DND-41 (cell line): ENCODE measurements around the gene ZSWIM6.

ENCODE experiments used
- ATAC-seq: fragments of 200-7000 bp; cut with Tn5 transposase; 3 replicates; pipeline ENCODE4 v1.9.1; 2021; ENCODE audit warnings: low read depth; ENCODE audit not compliant: insufficient read depth
- DNase-seq: peaks from one replicate; pipeline ENCODE4 v3.0.0-alpha.2; 2020
- H2AFZ ChIP-seq: 2 replicates; pipeline ENCODE4 v1.6.0; 2012; ENCODE audit warnings: low read depth, low read length
- H3K27ac ChIP-seq: 2 replicates; pipeline ENCODE4 v1.5.1; 2012; ENCODE audit warnings: low read length, inconsistent platforms
- H3K27me3 ChIP-seq: fragments of 200-600 bp; sonication (generic); 2 replicates; pipeline ENCODE4 v1.6.0; 2012; ENCODE audit warnings: low read length, mild to moderate bottlenecking, inconsistent platforms; ENCODE audit not compliant: insufficient read depth, poor library complexity
- H3K36me3 ChIP-seq: 2 replicates; pipeline ENCODE4 v1.5.1; 2012; ENCODE audit warnings: low read length, inconsistent platforms; ENCODE audit not compliant: insufficient read depth
- H3K4me1 ChIP-seq: 2 replicates; pipeline ENCODE4 v1.5.1; 2012; ENCODE audit warnings: mild to moderate bottlenecking, low read length; ENCODE audit not compliant: insufficient read depth
- H3K4me2 ChIP-seq: 2 replicates; pipeline ENCODE4 v1.6.0; 2012; ENCODE audit warnings: mild to moderate bottlenecking, moderate library complexity, low read length, inconsistent platforms; ENCODE audit not compliant: insufficient read depth
- H3K4me3 ChIP-seq, 2 experiments: fragments of 200-600 bp in 1 of 2; shearing (Covaris generic) in 1 of 2; 2 replicates each; pipeline ENCODE4 v1.5.1; 2012 to 2016; ENCODE audit warnings: inconsistent platforms in 2 of 2, low read length in 2 of 2, mild to moderate bottlenecking in 2 of 2, low read depth in 1 of 2, moderate library complexity in 1 of 2
- H3K79me2 ChIP-seq: 2 replicates; pipeline ENCODE4 v1.6.0; 2012; ENCODE audit warnings: low read length, inconsistent platforms; ENCODE audit not compliant: insufficient read depth
- H3K9ac ChIP-seq: 2 replicates; pipeline ENCODE4 v1.6.0; 2012; ENCODE audit warnings: low read depth, mild to moderate bottlenecking, inconsistent platforms, low read length, moderate library complexity
- H3K9me3 ChIP-seq: 2 replicates; pipeline ENCODE4 v1.5.1; 2012; ENCODE audit warnings: low read length, moderate library complexity, mild to moderate bottlenecking, inconsistent platforms; ENCODE audit not compliant: insufficient read depth, severe bottlenecking
- H4K20me1 ChIP-seq: 2 replicates; pipeline ENCODE4 v1.6.0; 2012; ENCODE audit warnings: low read length; ENCODE audit not compliant: insufficient read depth
- EZH2 ChIP-seq: IDR thresholded peaks from 3 replicates; pipeline ENCODE4 v1.6.1; 2012; ENCODE audit warnings: borderline replicate concordance, low read depth, mild to moderate bottlenecking, moderate library complexity, low read length, inconsistent platforms; ENCODE audit not compliant: severe bottlenecking
- TF ChIP-seq, protein P1 (sequence below): IDR thresholded peaks from 2 replicates; pipeline ENCODE4 v1.5.1; 2012; ENCODE audit warnings: borderline replicate concordance, low read length, moderate library complexity, mild to moderate bottlenecking; ENCODE audit not compliant: poor library complexity, severe bottlenecking; ENCODE audit errors: extremely low read depth

ZSWIM6 gene

DNA sequence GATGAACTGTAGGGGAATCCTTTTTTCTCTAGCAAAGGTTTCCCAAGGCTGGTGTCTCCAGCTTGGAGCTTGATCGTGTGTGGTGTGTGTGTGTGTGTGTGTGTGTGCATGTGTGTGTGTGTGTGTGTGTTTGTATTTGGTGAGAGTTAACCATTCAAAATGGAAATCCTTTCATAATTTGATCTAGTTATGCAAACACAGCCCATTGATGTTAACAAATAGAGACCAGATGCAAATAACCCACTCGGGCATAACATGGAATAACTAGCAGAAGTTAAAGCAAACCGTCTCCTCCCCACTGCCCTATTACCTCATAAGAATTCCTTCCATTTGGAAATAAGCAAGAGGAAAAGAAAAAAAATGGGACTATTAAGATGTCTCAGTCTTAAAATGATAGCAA, 24.9 kb upstream of the ZSWIM6 start:
- H3K9me3 ChIP-seq = no peaks in the 10 kb centered on the region
- TF ChIP-seq, protein P1, sequence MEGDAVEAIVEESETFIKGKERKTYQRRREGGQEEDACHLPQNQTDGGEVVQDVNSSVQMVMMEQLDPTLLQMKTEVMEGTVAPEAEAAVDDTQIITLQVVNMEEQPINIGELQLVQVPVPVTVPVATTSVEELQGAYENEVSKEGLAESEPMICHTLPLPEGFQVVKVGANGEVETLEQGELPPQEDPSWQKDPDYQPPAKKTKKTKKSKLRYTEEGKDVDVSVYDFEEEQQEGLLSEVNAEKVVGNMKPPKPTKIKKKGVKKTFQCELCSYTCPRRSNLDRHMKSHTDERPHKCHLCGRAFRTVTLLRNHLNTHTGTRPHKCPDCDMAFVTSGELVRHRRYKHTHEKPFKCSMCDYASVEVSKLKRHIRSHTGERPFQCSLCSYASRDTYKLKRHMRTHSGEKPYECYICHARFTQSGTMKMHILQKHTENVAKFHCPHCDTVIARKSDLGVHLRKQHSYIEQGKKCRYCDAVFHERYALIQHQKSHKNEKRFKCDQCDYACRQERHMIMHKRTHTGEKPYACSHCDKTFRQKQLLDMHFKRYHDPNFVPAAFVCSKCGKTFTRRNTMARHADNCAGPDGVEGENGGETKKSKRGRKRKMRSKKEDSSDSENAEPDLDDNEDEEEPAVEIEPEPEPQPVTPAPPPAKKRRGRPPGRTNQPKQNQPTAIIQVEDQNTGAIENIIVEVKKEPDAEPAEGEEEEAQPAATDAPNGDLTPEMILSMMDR = no peak
- TF ChIP-seq EZH2 = no peak
- H2AFZ ChIP-seq = no peak overlapping the region
- no peaks in the 10 kb centered on the region for H4K20me1 ChIP-seq
- H3K9ac ChIP-seq = no peak overlapping the region
- ATAC-seq (no peak), DNase-seq (no peak)
- no peaks in the 10 kb centered on the region for H3K36me3 ChIP-seq
- H3K27me3 ChIP-seq = peaks cover 3% of the 10 kb centered on the region
- no peak overlapping the region for H3K27ac ChIP-seq
- no peaks in the 10 kb centered on the region for H3K79me2 ChIP-seq
- no peak overlapping the region for H3K4me3 ChIP-seq
- no peaks in the 10 kb centered on the region for H3K4me1 ChIP-seq
- no peak overlapping the region for H3K4me2 ChIP-seq

DNA sequence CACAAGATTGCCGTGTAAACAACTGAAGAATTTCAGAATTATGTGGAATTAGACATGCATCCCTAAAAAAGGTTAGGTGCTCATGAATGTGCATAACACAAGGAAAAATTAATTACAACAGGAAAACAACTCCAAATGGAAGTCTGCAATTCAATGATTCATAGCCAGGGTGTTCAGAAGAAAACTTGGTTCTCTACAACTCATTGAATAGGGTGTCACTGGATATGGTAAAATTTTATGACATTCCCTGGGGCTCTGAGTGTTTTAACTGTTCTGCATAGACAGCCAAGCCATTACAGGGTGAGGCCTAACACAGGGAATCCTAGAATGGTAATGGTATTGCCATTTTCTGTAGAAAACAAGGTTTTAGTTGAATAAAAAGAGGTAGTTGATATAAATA, 24.4 kb upstream of the ZSWIM6 start:
- no peaks in the 10 kb centered on the region for H3K79me2 ChIP-seq
- no peak overlapping the region for H3K27ac ChIP-seq
- no peak for ATAC-seq
- no peak overlapping the region for H3K9ac ChIP-seq
- H3K27me3 ChIP-seq = peaks cover 3% of the 10 kb centered on the region
- H3K36me3 ChIP-seq = no peaks in the 10 kb centered on the region
- TF ChIP-seq EZH2 = no peak
- TF ChIP-seq, protein P1 = no peak
- H3K4me1 ChIP-seq = no peaks in the 10 kb centered on the region
- no peaks in the 10 kb centered on the region for H4K20me1 ChIP-seq
- no peaks in the 10 kb centered on the region for H3K9me3 ChIP-seq
- H3K4me2 ChIP-seq = no peak overlapping the region
- no peak overlapping the region for H3K4me3 ChIP-seq
- H2AFZ ChIP-seq = no peak overlapping the region
- no peak for DNase-seq

DNA sequence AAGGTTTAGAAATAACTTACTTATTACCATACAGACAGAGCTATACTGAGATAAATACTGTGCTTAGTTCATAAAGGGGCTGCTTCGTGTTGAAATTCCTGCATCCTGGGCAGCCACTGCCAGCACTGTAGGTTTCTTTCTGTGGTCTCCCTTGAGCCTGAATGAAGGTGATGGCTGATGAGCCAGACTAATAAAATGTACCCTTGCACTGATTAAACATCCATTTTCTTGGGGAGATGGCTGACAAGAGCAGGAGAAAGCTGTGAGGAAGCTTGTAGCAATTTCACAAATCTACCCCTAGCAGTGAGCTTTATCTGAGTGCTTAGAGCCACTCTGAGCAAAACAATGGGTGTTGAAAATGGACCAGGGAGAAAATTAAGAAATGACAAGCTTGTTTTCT, 23.3 kb upstream of the ZSWIM6 start:
- peaks cover 3% of the 10 kb centered on the region for H3K27me3 ChIP-seq
- H4K20me1 ChIP-seq = no peaks in the 10 kb centered on the region
- H3K4me2 ChIP-seq = no peak overlapping the region
- H3K4me1 ChIP-seq = no peaks in the 10 kb centered on the region
- no peak overlapping the region for H2AFZ ChIP-seq
- ATAC-seq (no peak), DNase-seq (no peak)
- no peak overlapping the region for H3K9ac ChIP-seq
- no peaks in the 10 kb centered on the region for H3K9me3 ChIP-seq
- H3K36me3 ChIP-seq = no peaks in the 10 kb centered on the region
- TF ChIP-seq EZH2 = no peak
- TF ChIP-seq, protein P1 = no peak
- H3K4me3 ChIP-seq = no peak overlapping the region
- H3K79me2 ChIP-seq = no peaks in the 10 kb centered on the region
- no peak overlapping the region for H3K27ac ChIP-seq

DNA sequence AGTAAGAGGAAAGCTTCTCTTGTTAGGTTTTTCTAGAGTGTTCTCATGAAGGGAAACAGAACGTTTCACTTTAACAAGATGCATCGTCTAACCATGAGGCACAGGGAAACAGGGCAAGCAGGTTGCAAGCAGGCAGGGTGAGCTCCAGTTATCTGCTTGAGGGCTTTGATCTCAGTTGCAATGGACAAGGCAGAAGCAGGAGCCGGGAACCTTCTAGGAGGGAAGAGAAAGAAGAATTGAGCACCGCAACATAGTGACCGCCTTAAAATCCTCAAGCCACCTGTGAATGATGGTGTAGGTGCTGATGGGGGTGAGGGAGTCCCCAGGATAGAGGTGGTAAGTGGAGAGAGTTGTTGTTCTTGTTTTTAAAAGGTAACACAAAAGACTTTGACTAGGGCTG, 22.9 kb upstream of the ZSWIM6 start:
- no peak for ATAC-seq
- H3K27ac ChIP-seq = no peak overlapping the region

More for the DNA sequence above, 22.9 kb upstream of the ZSWIM6 start:
- Histone ChIP-seq H3K4me2 (no peak overlapping the region), H3K9ac (no peak overlapping the region), H3K4me1 (no peaks in the 10 kb centered on the region), H2AFZ (no peak overlapping the region), H3K4me3 (no peak overlapping the region), H3K79me2 (no peaks in the 10 kb centered on the region), H3K36me3 (no peaks in the 10 kb centered on the region), H3K27me3 (peaks cover 3% of the 10 kb centered on the region), H3K9me3 (no peaks in the 10 kb centered on the region), H4K20me1 (no peaks in the 10 kb centered on the region)
- DNase-seq = no peak
- TF ChIP-seq EZH2 = no peak
- TF ChIP-seq, protein P1 = no peak
